Endothelial cell of umbilical vein (primary cell): ENCODE results near the gene TAS2R13. TPM values are rescaled to one million over a fixed set of nuclear protein-coding genes. Genes with fewer than 3 reads are reported as not detected.

Source experiments
- BruUV-seq: library from RNA; stranded (reverse); fragments of 400-500 nt; replicated peaks from 2 replicates; lab custom pipeline; 2021; lab: Mats Ljungman, UMichigan
- CTCF ChIA-PET: fragments of 300-600, 350-600 bp; sonication (Branson Sonifier 250); formaldehyde crosslinking; loops from one replicate; lab custom pipeline; 2021; ENCODE audit warnings: antibody characterized with exemption, inconsistent platforms; lab: Charles Lee
- POLR2A ChIA-PET: fragments of 300-600, 350-600 bp; sonication (Branson Sonifier 250); formaldehyde crosslinking; loops from one replicate; lab custom pipeline; 2021; ENCODE audit warnings: antibody characterized with exemption, inconsistent platforms; lab: Charles Lee
- DNase-seq: peaks from one replicate; pipeline ENCODE4 v3.0.0-alpha.2; 2011; ENCODE audit warnings: low read depth, low spot score
- FAIRE-seq: peaks from 2 replicates; lab custom pipeline; 2011; peaks lifted over from hg19 to GRCh38; lab: Jason Lieb, UNC
- H2AFZ ChIP-seq: 2 replicates; pipeline ENCODE4 v1.6.0; 2012; ENCODE audit warnings: low read depth, low read length, control low read depth, inconsistent platforms
- H3K27ac ChIP-seq: 2 replicates; pipeline ENCODE4 v1.5.1; 2011; ENCODE audit warnings: low read depth, mild to moderate bottlenecking, control low read depth, low read length, moderate library complexity; ENCODE audit not compliant: insufficient read depth
- H3K27me3 ChIP-seq, 2 experiments: 2 replicates each; pipeline versions ENCODE4 v1.6.0 to v1.6.1; 2011; ENCODE audit warnings: low read length in 2 of 2, mixed read lengths in 1 of 2; ENCODE audit not compliant: control insufficient read depth in 2 of 2, insufficient read depth in 2 of 2
- H3K36me3 ChIP-seq, 2 experiments: 2 replicates in 1 of 2; 3 replicates in 1 of 2; pipeline ENCODE4 v1.5.1; 2011; ENCODE audit warnings: low read length in 2 of 2, mild to moderate bottlenecking in 1 of 2, moderate library complexity in 1 of 2; ENCODE audit not compliant: control insufficient read depth in 2 of 2, insufficient read depth in 2 of 2; ENCODE audit errors: extremely low read depth in 1 of 2
- H3K4me1 ChIP-seq: 3 replicates; pipeline ENCODE4 v1.5.1; 2011; ENCODE audit warnings: mild to moderate bottlenecking, low read length; ENCODE audit not compliant: control insufficient read depth, insufficient read depth; ENCODE audit errors: extremely low read depth
- H3K4me2 ChIP-seq: 2 replicates; pipeline ENCODE4 v1.6.1; 2011; ENCODE audit warnings: low read length, control low read depth, mixed read lengths; ENCODE audit not compliant: insufficient read depth
- H3K4me3 ChIP-seq, 3 experiments: fragments of 200-600 bp in 1 of 3; sonication (generic), shearing (Covaris generic) in 1 of 3; replicated peaks in 1 of 3; 2 replicates each; pipeline ENCODE4 v1.5.1; 2011 to 2016; ENCODE audit warnings: control low read depth in 3 of 3, low read length in 3 of 3, mild to moderate bottlenecking in 2 of 3, inconsistent platforms in 1 of 3, low read depth in 1 of 3, moderate library complexity in 1 of 3; ENCODE audit not compliant: insufficient read depth in 1 of 3
- H3K79me2 ChIP-seq: 2 replicates; pipeline ENCODE4 v1.6.0; 2012; ENCODE audit warnings: low read length, inconsistent platforms; ENCODE audit not compliant: control insufficient read depth, insufficient read depth
- H3K9ac ChIP-seq: replicated peaks from 2 replicates; pipeline ENCODE3; 2011; ENCODE audit warnings: low read length, control low read depth; ENCODE audit not compliant: insufficient read depth; ENCODE audit errors: extremely low read depth
- H3K9me1 ChIP-seq: replicated peaks from 3 replicates; pipeline ENCODE4 v1.6.0; 2011; ENCODE audit warnings: mild to moderate bottlenecking, low read length; ENCODE audit not compliant: control insufficient read depth, insufficient read depth; ENCODE audit errors: extremely low read depth
- H3K9me3 ChIP-seq: replicated peaks from 2 replicates; pipeline ENCODE4 v1.5.1; 2012; ENCODE audit warnings: low read length, inconsistent platforms; ENCODE audit not compliant: control insufficient read depth, insufficient read depth
- H4K20me1 ChIP-seq: replicated peaks from 2 replicates; pipeline ENCODE3; 2011; ENCODE audit warnings: mild to moderate bottlenecking, low read length; ENCODE audit not compliant: control insufficient read depth, insufficient read depth; ENCODE audit errors: extremely low read depth
- CTCF ChIP-seq, 2 donors: IDR thresholded peaks; 1 replicate in 1 of 2; 2 replicates in 1 of 2; pipeline ENCODE4 v1.5.1; 2011; ENCODE audit warnings: low read length in 2 of 2, mild to moderate bottlenecking in 2 of 2, moderate library complexity in 2 of 2, control low read depth in 1 of 2, inconsistent platforms in 1 of 2, low read depth in 1 of 2; ENCODE audit not compliant: insufficient read depth in 1 of 2; ENCODE audit errors: extremely low read depth in 1 of 2
- EZH2 ChIP-seq: IDR thresholded peaks from 2 replicates; pipeline ENCODE4 v1.6.1; 2012; ENCODE audit warnings: borderline replicate concordance, low read depth, mild to moderate bottlenecking, moderate library complexity, low read length, inconsistent platforms; ENCODE audit not compliant: severe bottlenecking
- FOS ChIP-seq: IDR thresholded peaks from 2 replicates; pipeline ENCODE4 v1.6.1; 2011; ENCODE audit warnings: mild to moderate bottlenecking, low read length, moderate library complexity, borderline replicate concordance; ENCODE audit not compliant: insufficient read depth
- GATA2 ChIP-seq: IDR thresholded peaks from 2 replicates; pipeline ENCODE4 v1.7.0; 2011; ENCODE audit warnings: low read depth, mild to moderate bottlenecking, moderate library complexity, mixed read lengths, low read length; ENCODE audit not compliant: insufficient read length, insufficient read depth
- JUN ChIP-seq: IDR thresholded peaks from 2 replicates; pipeline ENCODE4 v1.6.1; 2011; ENCODE audit warnings: borderline replicate concordance, low read depth; ENCODE audit not compliant: insufficient read length, insufficient read depth
- MAX ChIP-seq: IDR thresholded peaks from 2 replicates; pipeline ENCODE4 v1.6.1; 2011; ENCODE audit not compliant: insufficient read depth, insufficient read length
- MYC ChIP-seq: IDR thresholded peaks from one replicate; pipeline ENCODE4 v1.6.1; 2011; ENCODE audit warnings: mild to moderate bottlenecking, low read depth, low read length
- POLR2A ChIP-seq: IDR thresholded peaks from 2 replicates; pipeline ENCODE4 v1.6.1; 2012; ENCODE audit warnings: low read depth, mild to moderate bottlenecking, control low read depth, low read length
- POLR2AphosphoS5 ChIP-seq: IDR thresholded peaks from 2 replicates; pipeline ENCODE4 v1.6.1; 2012; ENCODE audit warnings: low read depth, mild to moderate bottlenecking, control low read depth, low read length, moderate library complexity; ENCODE audit not compliant: insufficient read depth
- dilution Hi-C: fragments of 300-500 bp; cut with MboI; formaldehyde crosslinking; loops from one replicate; pipeline ENCODE4 v1.15.0; 2019; ENCODE audit warnings: low sequenced_read_pairs; ENCODE audit not compliant: extremely low pct_ligation_motif_present
- intact Hi-C: fragments of 100-400 bp; cut with micrococcal nuclease; formaldehyde crosslinking; loops from one replicate; pipeline ENCODE4 v1.10.0; 2022
- polyA plus RNA-seq, 4 experiments: library from polyadenylated mRNA; depleted of rRNA in 3 of 4; stranded (reverse) in 3 of 4; unstranded in 1 of 4; fragments of >200 nt; gene quantifications; 2 replicates each; pipeline versions ENCODE4 v1.2.1 to v1.2.3, GENCODE V29; 2011 to 2012; ENCODE audit warnings: missing spikeins in 1 of 4
- total RNA-seq: library from RNA; stranded (reverse); gene quantifications from 2 replicates; pipeline ENCODE4 v1.2.3, GENCODE V29; 2021

Gene TAS2R13
- total and polyA plus RNA-seq, 2 donors (not counting 3 experiments of a cell fraction or from before 2014, with no cell fraction given): 0.04 to 1.7 TPM

GRCh38 chr12:10926269-10926668 is 16.9 kb upstream of the TAS2R13 start:
- H3K9ac ChIP-seq: no peak overlapping the region
- TF ChIP-seq GATA2 (no peak), CTCF (IDR thresholded peaks at IDR 0.05; ENCODE audit: extremely low read depth in 1 of 2, insufficient read depth in 1 of 2, low read depth in 1 of 2, low read length in 2 of 2) (no peak), POLR2A (no peak), EZH2 (no peak), MAX (no peak), JUN (no peak), FOS (no peak), MYC (no peak), POLR2AphosphoS5 (no peak)
- H3K9me3 ChIP-seq: no peaks in the 10 kb centered on the region
- BruUV-seq: no TSS peak
- H3K4me1 ChIP-seq: no peaks in the 10 kb centered on the region
- no peak overlapping the region for H3K4me3 ChIP-seq
- no peak overlapping the region for H2AFZ ChIP-seq
- ChIA-PET CTCF (interaction anchor here (1.3 kb wide), 3 partner anchors 9 to 13 kb away, joined by 3 to 4 read pairs (median 4); partner anchors contain the start of gene TAS2R14), POLR2A (no interaction called here)
- H3K4me2 ChIP-seq: no peak overlapping the region
- H3K36me3 ChIP-seq: no peaks in the 10 kb centered on the region
- dilution Hi-C loops (no loop called here), intact Hi-C loops (no loop called here)
- FAIRE-seq (no peak), DNase-seq (no peak)
- H3K79me2 ChIP-seq: no peaks in the 10 kb centered on the region
- no peaks in the 10 kb centered on the region for H3K9me1 ChIP-seq
- no peak overlapping the region for H3K27ac ChIP-seq
- no peaks in the 10 kb centered on the region for H3K27me3 ChIP-seq
- H4K20me1 ChIP-seq: no peaks in the 10 kb centered on the region
